ENCODE results near the gene AURKA. TPM values are rescaled to one million over a fixed set of nuclear protein-coding genes. Genes with fewer than 3 reads are reported as not detected.

Gene AURKA
- total and polyA plus RNA-seq, 2 of the 8 experiments (the other 6 are each of a cell fraction or from before 2014, with no cell fraction given): 45.8 to 84.8 TPM

DNA sequence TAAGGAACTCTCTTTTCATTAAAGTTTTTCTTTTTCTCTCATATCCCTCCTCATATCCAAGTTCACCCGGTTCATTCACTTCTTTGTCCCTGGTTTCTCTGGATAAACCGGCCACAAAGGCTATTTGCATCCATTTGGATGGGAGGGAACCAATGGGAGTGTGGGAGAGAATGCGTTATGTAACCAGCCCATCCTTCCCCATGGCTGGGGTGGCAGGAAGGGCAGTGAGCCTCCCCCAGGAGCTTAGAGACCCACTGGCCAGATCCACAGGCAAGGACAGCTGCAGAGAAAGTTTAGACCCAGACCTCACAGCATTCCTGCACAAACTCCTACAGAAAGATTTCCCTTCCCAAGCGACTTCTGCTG is 30.8 kb upstream of the AURKA start:
- H3K9me3 ChIP-seq (ENCODE audit: insufficient read depth in 2 of 2, low read depth in 1 of 2, low read length in 1 of 2): no peaks in the 10 kb centered on the region
- peaks cover 0 to 4% (median 1%) of the 10 kb centered on the region in 4 experiments; a peak in 4 of 7 replicates for H3K4me1 ChIP-seq (replicated peaks in 1 of 4; ENCODE audit: control insufficient read depth in 3 of 4, insufficient read depth in 4 of 4, low read length in 3 of 4)
- no peak overlapping the region for H3K18ac ChIP-seq (ENCODE audit: extremely low read depth, low read length)
- no peaks in the 10 kb centered on the region; a peak in 1 of 8 replicates for H3K36me3 ChIP-seq (ENCODE audit: control insufficient read depth in 2 of 4, insufficient read depth in 4 of 4, low read length in 3 of 4)
- no peak overlapping the region for H3K4me2 ChIP-seq (ENCODE audit: insufficient read depth in 1 of 2, low read depth in 2 of 2, low read length in 2 of 2)
- H4K91ac ChIP-seq (replicated peaks; ENCODE audit: insufficient read length, low read length): no peak overlapping the region
- H2BK5ac ChIP-seq (ENCODE audit: low read depth, low read length): no peak overlapping the region
- H3K27ac ChIP-seq (ENCODE audit: low read depth, low read length): no peak overlapping the region
- peaks cover 0 to 1% (median 0%) of the 10 kb centered on the region in 4 experiments; a peak in 2 of 7 replicates for H3K27me3 ChIP-seq (replicated peaks in 1 of 4; ENCODE audit: control insufficient read depth in 3 of 4, extremely low read depth in 1 of 4, insufficient read depth in 3 of 4, low read length in 3 of 4)
- H3K4me3 ChIP-seq (ENCODE audit: extremely low read depth in 1 of 4, insufficient read depth in 2 of 4, low read depth in 3 of 4, low read length in 4 of 4): no peak overlapping the region
- no peak overlapping the region for H2AFZ ChIP-seq (ENCODE audit: low read length)
- no peaks in the 10 kb centered on the region for H3K79me2 ChIP-seq (ENCODE audit: control insufficient read depth in 1 of 2, insufficient read depth in 2 of 2, low read length in 2 of 2)
- ChIA-PET POLR2A (ENCODE audit: partially characterized antibody) (no interaction called here), CTCF (ENCODE audit: partially characterized antibody) (interaction anchor here (0.8 to 1.2 kb wide), 2 partner anchors 11 to 80 kb away, joined by 3 to 4 read pairs; partner anchors contain the start of gene CASS4)
- H3K23ac ChIP-seq (ENCODE audit: insufficient read length): no peak overlapping the region
- H4K5ac ChIP-seq (ENCODE audit: insufficient read length, low read depth, low read length): no peak overlapping the region
- no peak overlapping the region for H3K56ac ChIP-seq (replicated peaks; ENCODE audit: insufficient read length, low read depth, low read length)
- no peak overlapping the region for H2BK120ac ChIP-seq (replicated peaks; ENCODE audit: low read depth, low read length)
- FAIRE-seq (no peak), DNase-seq (ENCODE audit: low read depth in 1 of 2, low spot score in 2 of 2) (no peak)
- no peak overlapping the region for H4K8ac ChIP-seq (ENCODE audit: extremely low read depth, insufficient read depth, low read length)
- H3K4ac ChIP-seq (replicated peaks; ENCODE audit: insufficient read length, low read depth, low read length): no peak overlapping the region
- no peak overlapping the region for H2AK5ac ChIP-seq (ENCODE audit: low read depth, low read length)
- no peak overlapping the region for H2BK20ac ChIP-seq (ENCODE audit: low read length)
- no peak overlapping the region for H3K9ac ChIP-seq (replicated peaks in 1 of 4; ENCODE audit: extremely low read depth in 1 of 4, low read depth in 3 of 4, low read length in 3 of 4)
- H3K14ac ChIP-seq (ENCODE audit: insufficient read length): no peak overlapping the region
- H4K20me1 ChIP-seq (replicated peaks in 1 of 2; ENCODE audit: control insufficient read depth in 1 of 2, insufficient read depth in 2 of 2, low read length in 2 of 2): no peaks in the 10 kb centered on the region
- no peak overlapping the region for H2BK15ac ChIP-seq (ENCODE audit: low read length)
- H3K23me2 ChIP-seq (ENCODE audit: low read depth, low read length): no peaks in the 10 kb centered on the region
- TF ChIP-seq POLR2AphosphoS5 (IDR thresholded peaks at IDR 0.05; ENCODE audit: low read depth, low read length) (peak; percentile 88), RXRA (IDR thresholded peaks at IDR 0.05; ENCODE audit: insufficient read depth, low read depth, low read length) (no peak), TCF12 (IDR thresholded peaks at IDR 0.05; ENCODE audit: low read depth, low read length) (peak; percentile 93; the same call in 1 of the 2 replicates), SP1 (IDR thresholded peaks at IDR 0.05; ENCODE audit: low read depth, low read length) (no peak), BRCA1 (IDR thresholded peaks at IDR 0.05; ENCODE audit: low read depth, low read length) (no peak), JUND (IDR thresholded peaks at IDR 0.05; ENCODE audit: low read length) (no peak), GTF2F1 (IDR thresholded peaks at IDR 0.05; ENCODE audit: borderline replicate concordance, low read depth, low read length) (no peak), TAF7 (optimal IDR thresholded peaks at IDR 0.05; ENCODE audit: borderline replicate concordance, low read depth, low read length) (no peak), BACH1 (IDR thresholded peaks at IDR 0.05; ENCODE audit: low read length) (no peak)
- H2BK12ac ChIP-seq (ENCODE audit: low read depth, low read length): no peak overlapping the region
- 56% methylated on average over 4 of the region's 4 CpGs; no CpG with 5 or more reads in 1 of the 2 experiments for WGBS, 2 experiments (ENCODE audit: extremely low coverage in 1 of 2, insufficient coverage in 1 of 2, insufficient read length in 1 of 2, insufficient replicate concordance in 2 of 2, low coverage in 1 of 2, low lambda C conversion rate in 2 of 2, missing lambda C conversion rate in 1 of 2)
- no peaks in the 10 kb centered on the region for H3K79me1 ChIP-seq (ENCODE audit: low read depth, low read length)

Data from H1 (cell line).